Activated naive CD8-positive, alpha-beta T cell treated with anti-CD3 and anti-CD28 coated beads, Interleukin-2, amount 10 ng/mL, durations not matched to agents 7 days and 5 days (primary cell): ENCODE data around the gene ENGASE. TPM values are rescaled to one million over a fixed set of nuclear protein-coding genes. Genes with fewer than 3 reads are reported as not detected.

ENCODE experiments used
- ATAC-seq: fragments of 150-1000 bp; cut with Tn5 transposase; one replicate; pipeline ENCODE4 v1.10.0; 2021; ENCODE audit warnings: low read depth, moderate library complexity
- POLR2A ChIA-PET: fragments of 350-600 bp; sonication (Branson Sonifier 250); formaldehyde crosslinking; loops from one replicate; lab custom pipeline; 2021; ENCODE audit warnings: antibody characterized with exemption; lab: Charles Lee
- DNase-seq: peaks from one replicate; pipeline ENCODE4 v3.0.0; 2021
- H3K27ac Mint-ChIP-seq: one replicate; pipeline ENCODE4 v1.8.0; 2022; ENCODE audit warnings: mild to moderate bottlenecking, mixed read lengths
- H3K27me3 Mint-ChIP-seq: one replicate; pipeline ENCODE4 v1.8.0; 2022; ENCODE audit warnings: mild to moderate bottlenecking, moderate library complexity, mixed read lengths
- H3K36me3 Mint-ChIP-seq: one replicate; pipeline ENCODE4 v1.8.0; 2021; ENCODE audit warnings: mild to moderate bottlenecking, mixed read lengths
- H3K4me1 Mint-ChIP-seq: one replicate; pipeline ENCODE4 v1.8.0; 2021; ENCODE audit warnings: mixed read lengths
- H3K4me3 Mint-ChIP-seq: one replicate; pipeline ENCODE4 v1.8.0; 2022; ENCODE audit warnings: mild to moderate bottlenecking, moderate library complexity, mixed read lengths
- H3K9me3 Mint-ChIP-seq: one replicate; pipeline ENCODE4 v1.8.0; 2021; ENCODE audit warnings: mixed read lengths
- total RNA-seq, 2 experiments: library from RNA; stranded (reverse); gene quantifications; one replicate each; pipeline ENCODE4 v1.2.3, GENCODE V29; 2021

Gene ENGASE
- total RNA-seq, 2 experiments from 2014 or later = 72.8 to 78.2 TPM

DNA sequence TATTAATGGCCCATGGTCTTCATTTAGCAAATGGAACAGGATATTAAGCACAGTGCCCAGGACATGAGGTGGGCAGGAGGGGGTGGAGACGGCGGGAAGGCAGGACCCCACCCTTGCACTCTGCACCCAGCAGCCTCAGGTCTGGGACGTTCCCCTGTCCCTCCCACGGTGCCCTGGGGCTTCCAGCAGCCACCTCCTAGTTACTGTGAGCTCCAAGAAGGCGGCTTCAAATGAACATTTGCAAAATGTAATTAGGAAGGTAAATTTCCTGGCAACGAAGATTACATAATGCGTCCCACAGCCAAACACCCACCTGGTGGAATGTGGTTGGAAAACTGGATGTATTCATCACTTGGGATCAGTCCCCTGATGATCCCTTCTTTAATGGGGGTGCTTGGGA, 59.4 kb downstream of the ENGASE start:
- POLR2A ChIA-PET = no interaction called here
- Mint-ChIP-seq H3K4me1 (no peaks in the 10 kb centered on the region), H3K27me3 (no peaks in the 10 kb centered on the region), H3K27ac (no peak overlapping the region), H3K9me3 (peaks cover 6% of the 10 kb centered on the region), H3K36me3 (no peaks in the 10 kb centered on the region), H3K4me3 (no peak overlapping the region)
- DNase-seq (no peak), ATAC-seq (no peak)

- Mint-ChIP-seq H3K27ac (no peak overlapping the region), H3K27me3 (no peaks in the 10 kb centered on the region), H3K4me3 (no peak overlapping the region), H3K9me3 (peaks cover 6% of the 10 kb centered on the region), H3K36me3 (no peaks in the 10 kb centered on the region), H3K4me1 (no peaks in the 10 kb centered on the region)
- no peak for ATAC-seq
- DNase-seq = no peak
- POLR2A ChIA-PET = no interaction called here
These were observed 60.4 kb downstream of the ENGASE start for GRCh38 chr17:79135011-79135410.

DNA sequence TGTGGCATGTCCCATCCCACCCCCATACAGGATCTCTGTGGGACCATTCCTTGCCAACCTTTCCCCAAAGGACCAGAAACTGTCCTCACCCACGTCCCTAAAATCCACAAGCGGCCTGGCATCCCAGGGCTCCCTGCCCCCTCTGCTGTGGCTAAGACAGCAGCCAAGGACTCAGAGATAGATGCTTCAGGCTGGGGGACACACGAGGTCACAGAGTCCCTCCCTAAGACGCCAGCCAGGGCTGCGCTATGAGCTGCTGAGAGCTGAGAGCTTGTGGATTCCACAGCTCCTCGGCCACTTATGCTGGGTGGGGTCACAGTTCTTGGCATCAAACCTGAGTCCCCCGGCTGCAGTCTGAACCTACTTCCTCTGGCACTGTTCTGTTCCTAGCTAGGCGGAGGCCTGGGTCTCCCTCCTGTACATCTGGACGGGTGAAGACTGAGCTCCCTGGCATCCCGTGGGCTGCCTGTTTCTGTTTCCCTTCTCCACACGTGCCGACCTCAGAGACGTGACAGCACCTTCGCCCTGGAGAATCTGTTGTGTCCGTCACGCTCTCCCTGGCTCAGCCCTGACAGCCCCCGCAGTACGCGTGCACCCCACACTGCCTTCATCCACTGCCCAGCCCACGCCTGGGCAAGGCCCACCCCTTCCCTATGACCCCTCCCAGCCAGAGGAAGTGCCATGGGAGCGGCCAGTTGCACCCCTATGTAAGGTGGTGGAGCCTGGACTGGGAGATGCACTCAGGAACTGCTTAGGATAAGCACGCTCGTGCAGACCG, 61.2 kb downstream of the ENGASE start:
- Mint-ChIP-seq H3K4me1 (no peaks in the 10 kb centered on the region), H3K36me3 (no peaks in the 10 kb centered on the region), H3K9me3 (peaks cover 6% of the 10 kb centered on the region), H3K27ac (no peak overlapping the region), H3K4me3 (no peak overlapping the region), H3K27me3 (no peaks in the 10 kb centered on the region)
- POLR2A ChIA-PET = no interaction called here
- DNase-seq (no peak), ATAC-seq (no peak)

Other genes with a start within 250 kb of the ENGASE start
- gene USP36, start 234.0 kb upstream of the ENGASE start, total RNA-seq = 10 to 100 TPM; 87.8 to 94.3 TPM
- under 1 TPM in 1 of 2 experiments, not detected in 1; 0.23 TPM for gene CEP295NL, start 171.6 kb upstream of the ENGASE start, total RNA-seq
- gene TIMP2, start 149.4 kb upstream of the ENGASE start, total RNA-seq = 1 to 10 TPM; 5.0 to 6.0 TPM
- gene LGALS3BP, start 94.9 kb upstream of the ENGASE start, total RNA-seq = 100 to 1,000 TPM; 193 to 222 TPM
- 10 to 100 TPM; 56.0 to 61.5 TPM for gene CANT1, start 65.1 kb upstream of the ENGASE start, total RNA-seq
- not detected for gene C1QTNF1, start 50.7 kb upstream of the ENGASE start, total RNA-seq